ENCODE results near the gene ETV6. TPM values are rescaled to one million over a fixed set of nuclear protein-coding genes. Genes with fewer than 3 reads are reported as not detected.

ETV6 gene
- total and polyA plus RNA-seq, 9 of the 15 experiments (the other 6 are each of a cell fraction or from before 2014, with no cell fraction given): 0.81 to 12.7 (median 4.1) TPM

GRCh38 chr12:11798856-11799501, 149.5 kb downstream of the ETV6 start (continued):
- TF ChIP-seq KLF6 (CRISPR knock-in tag; IDR thresholded peaks at IDR 0.05; ENCODE audit: borderline replicate concordance) (no peak), ZKSCAN3 (CRISPR knock-in tag; IDR thresholded peaks at IDR 0.05) (no peak), SNAPC5 (CRISPR knock-in tag; IDR thresholded peaks at IDR 0.05) (no peak), CBX5 (IDR thresholded peaks at IDR 0.05; ENCODE audit: borderline replicate concordance, low read depth) (no peak), NR2C1 (IDR thresholded peaks at IDR 0.05) (0 out of 2 replicates have a peak, but pooled peaks have one; percentile 19), NR2C1 (tag; IDR thresholded peaks at IDR 0.05) (no peak), NFIX (CRISPR knock-in tag; IDR thresholded peaks at IDR 0.05; ENCODE audit: low read depth) (no peak), CBFA2T3 (IDR thresholded peaks at IDR 0.05) (peak; percentile 87), ZNF184 (CRISPR knock-in tag; IDR thresholded peaks at IDR 0.05) (no peak), MIER1 (IDR thresholded peaks at IDR 0.05; ENCODE audit: low read depth) (no peak), ADNP (tag; IDR thresholded peaks at IDR 0.05) (no peak), HDAC6 (IDR thresholded peaks at IDR 0.05; ENCODE audit: low read depth, low read length) (no peak), RBFOX2 (IDR thresholded peaks at IDR 0.05; ENCODE audit: low read depth, low read length) (no peak), MAFG (tag; conservative IDR thresholded peaks at IDR 0.05) (no peak), ZNF274 (IDR thresholded peaks at IDR 0.05; ENCODE audit: borderline replicate concordance, low read depth, low read length) (no peak), KLF13 (tag; IDR thresholded peaks at IDR 0.05; ENCODE audit: borderline replicate concordance, low read depth) (no peak), HOMEZ (CRISPR knock-in tag; IDR thresholded peaks at IDR 0.05) (no peak), ZNF561 (CRISPR knock-in tag; conservative IDR thresholded peaks at IDR 0.05) (no peak), HINFP (tag; conservative IDR thresholded peaks at IDR 0.05; ENCODE audit: low read depth) (no peak), CLOCK (CRISPR knock-in tag; IDR thresholded peaks at IDR 0.05; ENCODE audit: borderline replicate concordance) (no peak), ZBTB2 (IDR thresholded peaks at IDR 0.05) (no peak), STAT5B (CRISPR knock-in tag; IDR thresholded peaks at IDR 0.05) (no peak), POLR2G (IDR thresholded peaks at IDR 0.05; ENCODE audit: low read depth, low read length) (no peak)
